Measurements from ENCODE around the gene WNT6. TPM values are rescaled to one million over a fixed set of nuclear protein-coding genes. Genes with fewer than 3 reads are reported as not detected.

The WNT6 gene
- total and polyA plus RNA-seq, 10 of the 15 experiments (the other 5 are each of a cell fraction or from before 2014, with no cell fraction given), result 0.11 to 0.44 (median 0.22) TPM; not detected in 5

- no peaks in the 10 kb centered on the region for H3K9me3 ChIP-seq (replicated peaks; ENCODE audit: control insufficient read depth, insufficient read depth, low read length)
- H3K36me3 ChIP-seq (ENCODE audit: control insufficient read depth in 2 of 2, insufficient read depth in 2 of 2, low read length in 1 of 2), result no peaks in the 10 kb centered on the region
- TF ChIP-seq PAX8 (IDR thresholded peaks at IDR 0.05) (no peak), MAX (IDR thresholded peaks at IDR 0.05; ENCODE audit: low read depth, low read length) (no peak), ZNF687 (IDR thresholded peaks at IDR 0.05) (no peak), CBFB (IDR thresholded peaks at IDR 0.05; ENCODE audit: low read depth) (no peak), USF2 (IDR thresholded peaks at IDR 0.05; ENCODE audit: borderline replicate concordance, low read depth, low read length) (no peak), ZBED1 (IDR thresholded peaks at IDR 0.05; ENCODE audit: borderline replicate concordance) (no peak), MEF2B (IDR thresholded peaks at IDR 0.05; ENCODE audit: partially characterized antibody, poor library complexity, severe bottlenecking) (no peak), YY1 (IDR thresholded peaks at IDR 0.05; ENCODE audit: low read depth, low read length) (no peak), E4F1 (IDR thresholded peaks at IDR 0.05; ENCODE audit: borderline replicate concordance, partially characterized antibody) (no peak), BMI1 (IDR thresholded peaks at IDR 0.05; ENCODE audit: borderline replicate concordance) (no peak), MXI1 (IDR thresholded peaks at IDR 0.05; ENCODE audit: low read depth, low read length) (no peak), KDM1A (IDR thresholded peaks at IDR 0.05; ENCODE audit: borderline replicate concordance) (no peak), MTA3 (IDR thresholded peaks at IDR 0.05; ENCODE audit: borderline replicate concordance, low read length) (no peak)
- in situ Hi-C loops (cut with MboI), result no loop called here
- ChIA-PET CTCF (interaction anchor here (1.3 to 1.8 kb wide), 2 partner anchors 19 to 40 kb away, joined by 4 to 6 read pairs; no protein-coding TSS in a partner anchor), SMC1A (ENCODE audit: uncharacterized antibody, unreplicated experiment) (interaction anchor here (0.7 to 1.6 kb wide), 2 partner anchors 13 to 41 kb away, joined by 3 to 4 read pairs; no protein-coding TSS in a partner anchor), RAD21 (ENCODE audit: unreplicated experiment) (no interaction called here), POLR2A (no interaction called here)
- H4K20me1 ChIP-seq (ENCODE audit: control insufficient read depth, insufficient read depth), result no peaks in the 10 kb centered on the region
- ATAC-seq (no peak), FAIRE-seq (no peak), DNase-seq (ENCODE audit: low read depth, low spot score) (no peak)
- no peak overlapping the region for H3K27ac ChIP-seq (ENCODE audit: control insufficient read depth, insufficient read depth)
- no peak overlapping the region for H2AFZ ChIP-seq (ENCODE audit: control insufficient read depth, low read depth, low read length)
- no peaks in the 10 kb centered on the region for H3K79me2 ChIP-seq (ENCODE audit: control insufficient read depth, insufficient read depth, low read length)
- 15% methylated on average over 10 of the region's 10 CpGs for WGBS (ENCODE audit: insufficient coverage, insufficient replicate concordance, low lambda C conversion rate, missing lambda C conversion rate)
- H3K4me1 ChIP-seq (ENCODE audit: control insufficient read depth, insufficient read depth, low read length), result no peaks in the 10 kb centered on the region
- H3K4me3 ChIP-seq, result no peak overlapping the region
- intact Hi-C loops (cut with micrococcal nuclease; ENCODE audit: unreplicated experiment), result no loop called here
- H3K27me3 ChIP-seq (replicated peaks in 1 of 2; ENCODE audit: control insufficient read depth in 2 of 2, insufficient read depth in 2 of 2, low read length in 1 of 2), result peaks cover 22 to 40% of the 10 kb centered on the region in 2 experiments
- BruUV-seq (replicated peaks), result no TSS peak
- no peak overlapping the region for H3K9ac ChIP-seq (ENCODE audit: control insufficient read depth, insufficient read depth, low read length)
- no peak overlapping the region for H3K4me2 ChIP-seq (ENCODE audit: control insufficient read depth, insufficient read depth)
Observed at GRCh38 chr2:218857371-218858137, 2.1 kb upstream of the WNT6 start.
